ENCODE data around the gene FRMD3.

Gene FRMD3

GRCh38 chr9:83299094-83299493 is 239.1 kb downstream of the FRMD3 start:
- in situ Hi-C loops (cut with HindIII; ENCODE audit: low sequenced_read_pairs) = no loop called here

GRCh38 chr9:83296123-83296522 is 242.1 kb downstream of the FRMD3 start:
- in situ Hi-C loops (cut with HindIII; ENCODE audit: low sequenced_read_pairs) = no loop called here

GRCh38 chr9:83294816-83295215 is 243.4 kb downstream of the FRMD3 start:
- in situ Hi-C loops (cut with HindIII; ENCODE audit: low sequenced_read_pairs) = no loop called here

- in situ Hi-C loops (cut with HindIII; ENCODE audit: low sequenced_read_pairs) = no loop called here
These were observed 247.0 kb downstream of the FRMD3 start for GRCh38 chr9:83291196-83291595.

GRCh38 chr9:83290692-83291091 is 247.5 kb downstream of the FRMD3 start:
- in situ Hi-C loops (cut with HindIII; ENCODE audit: low sequenced_read_pairs) = no loop called here

GRCh38 chr9:83287021-83287420 is 251.2 kb downstream of the FRMD3 start:
- in situ Hi-C loops (cut with HindIII; ENCODE audit: low sequenced_read_pairs) = no loop called here

- in situ Hi-C loops (cut with HindIII; ENCODE audit: low sequenced_read_pairs) = no loop called here
These were observed 252.6 kb downstream of the FRMD3 start for GRCh38 chr9:83285445-83286225.

- in situ Hi-C loops (cut with HindIII; ENCODE audit: low sequenced_read_pairs) = no loop called here
These were observed 253.5 kb downstream of the FRMD3 start for GRCh38 chr9:83284746-83285145.

- in situ Hi-C loops (cut with HindIII; ENCODE audit: low sequenced_read_pairs) = no loop called here
These were observed 254.7 kb downstream of the FRMD3 start for GRCh38 chr9:83283528-83283927.

- in situ Hi-C loops (cut with HindIII; ENCODE audit: low sequenced_read_pairs) = no loop called here
These were observed 256.6 kb downstream of the FRMD3 start for GRCh38 chr9:83281306-83282255.

- in situ Hi-C loops (cut with HindIII; ENCODE audit: low sequenced_read_pairs) = no loop called here
These were observed 257.4 kb downstream of the FRMD3 start for GRCh38 chr9:83280790-83281189.

GRCh38 chr9:83280268-83280667 is 257.9 kb downstream of the FRMD3 start:
- in situ Hi-C loops (cut with HindIII; ENCODE audit: low sequenced_read_pairs) = no loop called here

GRCh38 chr9:83274787-83275186 is 263.4 kb downstream of the FRMD3 start:
- in situ Hi-C loops (cut with HindIII; ENCODE audit: low sequenced_read_pairs) = no loop called here

GRCh38 chr9:83271665-83272071 is 266.5 kb downstream of the FRMD3 start:
- in situ Hi-C loops (cut with HindIII; ENCODE audit: low sequenced_read_pairs) = no loop called here

GRCh38 chr9:83270116-83270515 is 268.1 kb downstream of the FRMD3 start:
- in situ Hi-C loops (cut with HindIII; ENCODE audit: low sequenced_read_pairs) = no loop called here

- in situ Hi-C loops (cut with HindIII; ENCODE audit: low sequenced_read_pairs) = no loop called here
These were observed 270.5 kb downstream of the FRMD3 start for GRCh38 chr9:83267741-83268140.

GRCh38 chr9:83266666-83267496 is 271.3 kb downstream of the FRMD3 start:
- in situ Hi-C loops (cut with HindIII; ENCODE audit: low sequenced_read_pairs) = no loop called here

GRCh38 chr9:83266331-83266665 is 271.9 kb downstream of the FRMD3 start:
- in situ Hi-C loops (cut with HindIII; ENCODE audit: low sequenced_read_pairs) = no loop called here

- in situ Hi-C loops (cut with HindIII; ENCODE audit: low sequenced_read_pairs) = no loop called here
These were observed 273.9 kb downstream of the FRMD3 start for GRCh38 chr9:83264315-83264714.

- in situ Hi-C loops (cut with HindIII; ENCODE audit: low sequenced_read_pairs) = no loop called here
These were observed 278.6 kb downstream of the FRMD3 start for GRCh38 chr9:83259558-83259957.
